SK-N-SH treated with all-trans-retinoic acid at 6 μM for 48 hours (cell line): Measurements from ENCODE around the gene YES1.

ENCODE experiments used
- ARNTL ChIP-seq: fragments of 450-650 bp; formaldehyde crosslinking; IDR thresholded peaks from 2 replicates; pipeline ENCODE4 v1.5.0; 2020; ENCODE audit warnings: low read depth, mild to moderate bottlenecking, moderate library complexity, borderline replicate concordance
- BACH2 ChIP-seq: fragments of 250-450 bp; sonication (Bioruptor Pico); IDR thresholded peaks from 2 replicates; pipeline ENCODE4 v1.9.0; 2021; ENCODE audit warnings: mild to moderate bottlenecking, borderline replicate concordance
- GLIS3 ChIP-seq: fragments of 250-450 bp; sonication (Bioruptor Pico); IDR thresholded peaks from 2 replicates; pipeline ENCODE4 v1.5.0; 2020; ENCODE audit warnings: mild to moderate bottlenecking, moderate library complexity
- ISL1 ChIP-seq: fragments of 250-450 bp; sonication (Bioruptor Pico); IDR thresholded peaks from 2 replicates; pipeline ENCODE4 v2.1.2; 2022; ENCODE audit warnings: mild to moderate bottlenecking, moderate library complexity
- TCF4 ChIP-seq: fragments of 250-450 bp; sonication (Bioruptor Pico); IDR thresholded peaks from 2 replicates; pipeline ENCODE4 v1.8.0; 2021; ENCODE audit warnings: mild to moderate bottlenecking, moderate library complexity, borderline replicate concordance
- ZC3H10 ChIP-seq: fragments of 250-450 bp; sonication (Bioruptor Pico); IDR thresholded peaks from 2 replicates; pipeline ENCODE4 v1.5.1; 2021; ENCODE audit warnings: mild to moderate bottlenecking, moderate library complexity
- ZFP3 ChIP-seq: fragments of 250-450 bp; sonication (Bioruptor Pico); IDR thresholded peaks from 2 replicates; pipeline ENCODE4 v1.5.0; 2020; ENCODE audit warnings: mild to moderate bottlenecking, moderate library complexity
- ZFP30 ChIP-seq: fragments of 450-650 bp; formaldehyde crosslinking; IDR thresholded peaks from 2 replicates; pipeline ENCODE4 v1.5.0; 2022; ENCODE audit warnings: mild to moderate bottlenecking, moderate library complexity
- TF ChIP-seq, protein P1 (sequence below): fragments of 250-450 bp; sonication (Bioruptor Pico); IDR thresholded peaks from 2 replicates; pipeline ENCODE4 v1.8.0; 2020; ENCODE audit warnings: mild to moderate bottlenecking, moderate library complexity, borderline replicate concordance
- TF ChIP-seq, protein P2 (sequence below): fragments of 250-450 bp; sonication (Bioruptor Pico); IDR thresholded peaks from 2 replicates; pipeline ENCODE4 v1.5.1; 2020; ENCODE audit warnings: low read depth, mild to moderate bottlenecking, moderate library complexity

DNA sequence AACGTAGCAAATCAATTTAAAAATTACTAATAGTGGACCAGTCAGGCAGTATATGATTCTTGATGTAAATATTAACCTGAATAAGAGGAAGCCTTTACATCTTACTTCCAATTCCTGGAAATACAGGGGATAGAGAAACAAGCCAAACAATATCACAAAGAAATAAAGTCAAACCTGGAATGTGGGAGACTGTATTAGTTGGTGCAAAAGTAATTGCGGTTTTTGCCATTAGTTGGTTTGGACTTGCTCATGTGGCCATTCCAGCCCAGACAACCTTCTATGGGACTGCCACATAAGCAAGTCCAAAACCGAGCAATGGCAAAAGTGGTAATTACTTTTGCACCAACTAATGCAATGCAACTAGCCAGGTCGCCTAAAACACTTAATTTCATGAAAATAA lies 38.9 kb upstream of the YES1 start:
- no peak for TF ChIP-seq ISL1 (CRISPR knock-in tag)
- no peak for TF ChIP-seq ARNTL
- TF ChIP-seq ZFP3 (CRISPR knock-in tag), result no peak
- TF ChIP-seq TCF4 (CRISPR knock-in tag), result no peak
- TF ChIP-seq ZFP30 (CRISPR knock-in tag), result no peak
- TF ChIP-seq, protein P1, sequence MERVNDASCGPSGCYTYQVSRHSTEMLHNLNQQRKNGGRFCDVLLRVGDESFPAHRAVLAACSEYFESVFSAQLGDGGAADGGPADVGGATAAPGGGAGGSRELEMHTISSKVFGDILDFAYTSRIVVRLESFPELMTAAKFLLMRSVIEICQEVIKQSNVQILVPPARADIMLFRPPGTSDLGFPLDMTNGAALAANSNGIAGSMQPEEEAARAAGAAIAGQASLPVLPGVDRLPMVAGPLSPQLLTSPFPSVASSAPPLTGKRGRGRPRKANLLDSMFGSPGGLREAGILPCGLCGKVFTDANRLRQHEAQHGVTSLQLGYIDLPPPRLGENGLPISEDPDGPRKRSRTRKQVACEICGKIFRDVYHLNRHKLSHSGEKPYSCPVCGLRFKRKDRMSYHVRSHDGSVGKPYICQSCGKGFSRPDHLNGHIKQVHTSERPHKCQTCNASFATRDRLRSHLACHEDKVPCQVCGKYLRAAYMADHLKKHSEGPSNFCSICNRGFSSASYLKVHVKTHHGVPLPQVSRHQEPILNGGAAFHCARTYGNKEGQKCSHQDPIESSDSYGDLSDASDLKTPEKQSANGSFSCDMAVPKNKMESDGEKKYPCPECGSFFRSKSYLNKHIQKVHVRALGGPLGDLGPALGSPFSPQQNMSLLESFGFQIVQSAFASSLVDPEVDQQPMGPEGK, result no peak
- no peak for TF ChIP-seq GLIS3 (CRISPR knock-in tag)
- TF ChIP-seq, protein P2, sequence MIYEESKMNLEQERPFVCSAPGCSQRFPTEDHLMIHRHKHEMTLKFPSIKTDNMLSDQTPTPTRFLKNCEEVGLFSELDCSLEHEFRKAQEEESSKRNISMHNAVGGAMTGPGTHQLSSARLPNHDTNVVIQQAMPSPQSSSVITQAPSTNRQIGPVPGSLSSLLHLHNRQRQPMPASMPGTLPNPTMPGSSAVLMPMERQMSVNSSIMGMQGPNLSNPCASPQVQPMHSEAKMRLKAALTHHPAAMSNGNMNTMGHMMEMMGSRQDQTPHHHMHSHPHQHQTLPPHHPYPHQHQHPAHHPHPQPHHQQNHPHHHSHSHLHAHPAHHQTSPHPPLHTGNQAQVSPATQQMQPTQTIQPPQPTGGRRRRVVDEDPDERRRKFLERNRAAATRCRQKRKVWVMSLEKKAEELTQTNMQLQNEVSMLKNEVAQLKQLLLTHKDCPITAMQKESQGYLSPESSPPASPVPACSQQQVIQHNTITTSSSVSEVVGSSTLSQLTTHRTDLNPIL (CRISPR knock-in tag), result no peak
- no peak for TF ChIP-seq ZC3H10 (CRISPR knock-in tag)
- no peak for TF ChIP-seq BACH2 (CRISPR knock-in tag)
